NCI-H187 treated with DMSO at 0.1 percent for 48 hours (cell line): ENCODE measurements around the gene GALNT14.

Experiments
- DNase-seq: peaks from one replicate; lab custom pipeline; 2025; lab: John Stamatoyannopoulos, UW

Gene GALNT14

GRCh38 chr2:30888852-30889409 lies 249.3 kb downstream of the GALNT14 start:
- DNase-seq: no peak

GRCh38 chr2:30886080-30886479 lies 252.2 kb downstream of the GALNT14 start:
- no peak for DNase-seq

GRCh38 chr2:30883822-30884221 lies 254.4 kb downstream of the GALNT14 start:
- DNase-seq: no peak

- DNase-seq: no peak
Measured at GRCh38 chr2:30883184-30883583, 255.1 kb downstream of the GALNT14 start.

GRCh38 chr2:30880516-30880915 lies 257.7 kb downstream of the GALNT14 start:
- DNase-seq: no peak

GRCh38 chr2:30877833-30878232 lies 260.4 kb downstream of the GALNT14 start:
- no peak for DNase-seq

- no peak for DNase-seq
Measured at GRCh38 chr2:30872797-30873196, 265.4 kb downstream of the GALNT14 start.

- DNase-seq: no peak
Measured at GRCh38 chr2:30871980-30872789, 266.1 kb downstream of the GALNT14 start.

GRCh38 chr2:30871440-30871839 lies 266.8 kb downstream of the GALNT14 start:
- no peak for DNase-seq

GRCh38 chr2:30869988-30870387 lies 268.3 kb downstream of the GALNT14 start:
- no peak for DNase-seq

- no peak for DNase-seq
Measured at GRCh38 chr2:30867385-30867784, 270.9 kb downstream of the GALNT14 start.

GRCh38 chr2:30866974-30867373 lies 271.3 kb downstream of the GALNT14 start:
- no peak for DNase-seq

GRCh38 chr2:30865892-30866681 lies 272.2 kb downstream of the GALNT14 start:
- no peak for DNase-seq

- no peak for DNase-seq
Measured at GRCh38 chr2:30865243-30865642, 273.0 kb downstream of the GALNT14 start.

- no peak for DNase-seq
Measured at GRCh38 chr2:30862054-30862651, 276.1 kb downstream of the GALNT14 start.

GRCh38 chr2:30860726-30861125 lies 277.5 kb downstream of the GALNT14 start:
- DNase-seq: no peak
